GM18520 (cell line): Measurements from ENCODE around the gene SLC7A6OS.
A peak's percentile ranks its signal among the peaks of the same experiment; 100 is the strongest.
"Not testable (repeated sequence)": the region's sequence is repeated elsewhere in the genome, so short reads cannot be mapped to it uniquely, and the experiment has no call there.

Experiments used
- ATAC-seq: cut with Tn5 transposase; IDR thresholded peaks from one replicate; pipeline ENCODE4 v1.9.1; 2021; ENCODE audit not compliant: unreplicated experiment

Gene SLC7A6OS

DNA sequence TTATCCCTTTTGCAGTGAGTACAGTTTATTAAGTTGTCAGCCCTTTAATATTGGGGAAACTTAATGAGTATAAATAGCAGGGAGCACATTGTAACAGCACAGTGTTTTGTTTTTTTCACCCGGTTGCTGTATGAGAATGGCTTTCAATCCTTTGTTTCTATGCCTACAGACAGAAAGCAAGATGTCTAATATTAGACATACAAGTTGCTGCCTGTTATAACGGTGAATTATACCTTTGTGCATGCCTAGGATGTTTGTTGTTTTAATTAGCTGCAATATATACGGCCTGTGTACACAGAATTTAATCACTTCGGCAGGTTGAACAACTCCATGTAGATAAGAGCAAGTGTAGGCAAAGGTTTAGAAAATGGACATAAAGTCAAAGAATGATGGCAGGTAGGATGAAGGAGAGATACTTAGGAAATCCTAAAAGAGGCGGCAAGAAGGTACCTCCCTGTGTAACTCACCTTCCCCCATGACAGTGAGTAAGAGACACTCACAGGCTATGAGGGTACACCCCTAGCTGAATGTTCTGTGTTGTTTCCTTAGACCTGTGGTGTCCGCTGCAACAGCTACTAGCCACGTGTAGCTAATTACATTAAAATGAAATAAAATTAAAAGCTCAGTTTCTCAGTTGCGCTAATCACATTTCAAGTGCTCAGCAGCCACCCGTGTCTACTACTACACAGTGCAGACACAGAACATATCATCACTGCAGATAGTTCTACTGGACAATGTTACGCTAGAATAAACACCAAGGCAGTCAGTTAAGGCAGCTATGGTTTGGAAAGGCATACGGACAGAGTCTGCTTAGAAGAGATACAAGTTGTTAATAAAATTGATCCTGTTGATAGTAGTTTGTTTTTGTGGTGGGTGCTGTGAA is 10.9 kb downstream of the SLC7A6OS start:
- no peak for ATAC-seq

DNA sequence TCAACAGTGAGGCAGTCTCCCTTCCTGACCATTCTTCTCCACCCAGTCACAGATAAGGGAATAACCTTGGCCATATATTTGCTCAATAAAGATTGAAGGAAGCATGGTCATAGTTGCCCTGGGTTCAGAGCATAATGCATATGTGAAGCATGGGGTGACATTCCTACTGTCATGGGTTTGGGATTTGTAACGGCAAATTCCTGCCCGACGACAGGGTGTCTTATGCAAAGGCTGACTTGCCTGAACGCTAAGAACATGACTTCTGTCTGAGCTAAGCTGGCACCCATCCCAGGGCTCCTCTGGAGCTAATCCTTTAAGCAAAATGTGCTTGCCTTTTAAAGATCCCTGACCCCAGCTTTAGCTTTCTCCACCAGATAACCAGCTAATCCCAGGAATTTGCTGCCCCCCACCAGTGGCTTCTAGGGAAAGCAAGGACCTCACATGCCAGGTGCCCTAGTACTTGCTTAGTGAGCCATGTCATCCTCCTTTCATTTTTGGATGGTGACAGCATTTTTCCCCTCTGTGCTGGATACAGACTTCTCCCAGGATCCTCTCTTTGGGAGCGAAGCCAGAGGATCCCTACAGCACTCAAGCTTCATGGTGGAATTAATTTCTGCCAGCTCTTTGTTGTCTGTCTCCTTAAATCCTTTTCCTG is 11.7 kb downstream of the SLC7A6OS start:
- ATAC-seq, result no peak

DNA sequence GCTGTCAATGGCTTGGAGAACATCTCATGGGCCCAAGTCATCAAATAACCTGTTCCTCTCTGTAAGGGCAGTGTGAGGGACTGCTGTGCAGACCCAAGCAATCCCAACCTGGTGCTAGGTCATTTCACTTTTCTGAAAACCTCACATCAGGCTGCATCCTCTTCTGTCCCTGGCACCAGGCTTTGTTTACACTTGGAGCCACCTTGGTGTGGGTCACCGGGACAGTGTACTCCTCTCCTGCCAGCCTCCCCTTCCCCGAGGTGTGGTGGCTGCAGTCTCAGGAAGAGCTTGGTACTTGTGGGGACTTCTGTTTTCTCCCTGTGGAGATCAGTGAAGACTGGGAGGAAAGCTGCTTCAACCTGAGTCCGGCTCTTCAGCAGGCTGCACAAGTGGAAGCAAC is 12.4 kb downstream of the SLC7A6OS start:
- ATAC-seq, result no peak

DNA sequence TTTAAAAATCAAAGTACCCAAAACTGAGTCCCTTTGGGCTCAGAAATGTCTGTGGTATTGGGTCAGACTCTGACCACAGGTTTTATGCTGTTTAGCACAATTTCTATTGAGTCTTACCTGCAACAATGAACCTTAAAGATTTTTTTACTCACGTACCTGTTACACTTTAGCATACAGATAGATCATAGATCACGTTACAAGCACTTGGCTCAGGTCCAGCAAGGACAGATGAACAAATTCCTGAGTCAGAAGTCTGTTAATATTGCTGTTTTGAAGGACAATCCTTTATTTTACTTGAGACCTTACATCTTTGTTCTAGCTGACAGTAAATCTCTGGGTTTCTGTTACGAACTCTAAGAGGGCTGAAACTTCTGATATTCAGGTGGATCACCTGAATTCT is 12.8 kb downstream of the SLC7A6OS start:
- ATAC-seq, result no peak

DNA sequence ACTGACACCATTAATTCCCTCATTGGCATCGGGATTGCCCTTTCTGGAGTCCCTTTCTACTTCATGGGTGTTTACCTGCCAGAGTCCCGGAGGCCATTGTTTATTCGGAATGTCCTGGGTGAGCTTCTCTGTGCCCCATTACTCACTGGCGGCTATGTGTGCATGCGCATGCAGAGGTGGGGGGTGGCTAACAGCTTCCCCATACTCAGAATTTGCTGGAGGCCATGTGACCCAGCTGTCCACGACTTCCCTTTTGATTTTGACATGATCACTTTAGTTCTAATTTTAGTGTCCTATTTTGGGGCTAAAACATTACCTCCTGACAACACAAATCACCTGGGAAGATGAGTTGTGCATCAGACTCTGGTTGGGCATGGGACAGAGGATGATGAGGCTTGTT is 14.1 kb downstream of the SLC7A6OS start:
- no peak for ATAC-seq

DNA sequence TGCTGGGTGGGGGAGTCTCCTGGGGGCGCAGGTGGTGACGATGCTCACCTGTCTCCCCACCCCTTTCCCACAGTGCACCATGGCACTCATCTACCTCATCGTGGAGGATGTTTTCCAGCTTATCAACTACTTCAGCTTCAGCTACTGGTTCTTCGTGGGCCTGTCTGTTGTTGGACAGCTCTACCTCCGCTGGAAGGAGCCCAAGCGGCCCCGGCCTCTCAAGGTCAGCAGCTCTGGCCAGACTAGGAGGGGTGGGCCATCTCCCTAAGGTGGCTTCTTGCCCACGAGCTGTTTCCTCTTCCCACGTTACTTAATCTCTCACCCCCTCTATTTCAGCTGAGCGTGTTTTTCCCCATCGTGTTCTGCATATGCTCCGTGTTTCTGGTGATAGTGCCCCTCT is 14.5 kb downstream of the SLC7A6OS start:
- no peak for ATAC-seq

DNA sequence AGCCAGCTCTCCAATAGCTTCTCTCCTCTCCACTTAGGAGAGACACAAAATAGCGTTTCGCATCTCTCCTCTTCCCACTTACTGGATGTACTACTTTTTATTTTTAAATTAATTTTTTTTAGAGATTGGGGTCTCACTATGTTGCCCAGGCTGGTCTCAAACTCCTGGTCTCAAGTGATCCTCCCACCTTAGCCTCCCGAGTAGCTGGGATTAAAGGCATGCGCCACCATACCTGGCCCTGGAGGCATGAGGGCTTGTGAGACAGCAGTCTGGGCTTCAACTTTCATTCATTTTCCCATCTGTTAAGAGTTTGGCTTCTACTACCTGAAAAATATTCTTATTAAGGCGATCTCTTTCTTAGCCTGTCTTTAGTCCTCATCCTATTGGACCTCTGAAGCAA is 18.3 kb downstream of the SLC7A6OS start:
- no peak for ATAC-seq

DNA sequence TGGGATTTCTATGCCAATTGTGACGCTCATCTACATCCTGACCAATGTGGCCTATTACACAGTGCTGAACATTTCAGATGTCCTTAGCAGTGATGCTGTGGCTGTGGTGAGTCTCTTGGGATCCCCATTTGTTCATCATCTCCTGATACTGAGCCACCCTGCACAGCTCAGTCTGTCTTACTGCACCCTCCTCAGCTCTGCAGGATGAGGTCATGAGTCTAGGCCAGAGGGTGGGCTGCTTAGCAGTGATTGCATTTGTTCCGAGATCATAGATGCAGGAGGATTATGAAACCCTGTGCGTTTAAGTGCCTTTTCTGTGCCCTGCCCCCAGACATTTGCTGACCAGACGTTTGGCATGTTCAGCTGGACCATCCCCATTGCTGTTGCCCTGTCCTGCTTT is 19.5 kb downstream of the SLC7A6OS start:
- ATAC-seq, result no peak

DNA sequence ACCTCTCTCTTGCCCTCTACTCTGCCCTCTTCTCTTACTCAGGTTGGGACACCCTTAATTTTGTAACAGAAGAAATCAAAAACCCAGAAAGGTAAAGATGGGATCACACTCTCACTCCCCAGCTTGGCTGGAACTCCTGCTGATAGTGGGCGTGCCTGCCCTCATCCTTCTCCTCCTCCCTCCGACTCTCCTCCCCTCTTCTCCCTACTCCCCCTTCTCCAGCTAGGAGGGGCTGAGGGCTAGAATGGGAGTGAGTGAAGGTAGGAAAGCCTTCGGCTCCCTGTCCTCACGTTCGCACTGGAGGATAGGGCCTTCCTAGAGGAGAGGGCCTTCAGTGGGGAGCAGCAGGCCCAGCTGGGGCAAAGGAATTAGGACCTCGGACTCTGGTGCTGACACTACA is 20.3 kb downstream of the SLC7A6OS start:
- ATAC-seq, result no peak

DNA sequence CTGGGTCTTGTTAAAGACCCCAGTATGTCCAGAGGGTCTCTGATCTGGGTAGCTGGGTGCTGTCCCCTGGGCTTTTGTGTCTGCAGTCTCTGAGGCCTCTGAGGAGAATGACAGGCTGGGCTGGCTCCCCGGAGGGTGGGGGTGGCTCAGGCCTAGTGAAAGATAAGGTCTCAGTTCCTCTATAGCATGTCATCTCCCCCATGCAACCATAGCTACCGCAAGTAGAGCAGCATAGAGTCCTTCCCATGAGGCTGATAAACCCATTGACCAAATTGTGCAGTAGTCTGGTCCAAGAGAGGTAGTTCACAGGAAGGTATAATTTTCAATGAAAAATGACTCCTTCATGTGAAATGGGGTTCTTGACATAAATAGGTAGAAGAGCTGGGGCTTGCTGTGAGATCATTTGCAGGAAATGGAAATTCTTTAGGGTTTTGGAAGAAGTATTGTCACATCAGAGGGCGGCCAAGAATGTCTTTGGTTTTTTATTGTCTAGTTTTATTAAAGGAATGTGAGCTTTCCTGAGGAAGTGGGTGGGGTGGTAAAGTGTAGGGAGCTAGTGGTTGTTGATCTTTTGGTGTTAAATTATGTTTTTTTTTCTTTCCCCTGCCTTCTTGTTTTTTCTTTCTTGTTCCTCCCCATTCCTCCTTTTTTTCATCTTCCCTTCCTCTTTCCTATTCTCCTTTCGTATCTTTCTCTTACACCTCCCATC is 21.0 kb downstream of the SLC7A6OS start:
- ATAC-seq, result peak; percentile 52

DNA sequence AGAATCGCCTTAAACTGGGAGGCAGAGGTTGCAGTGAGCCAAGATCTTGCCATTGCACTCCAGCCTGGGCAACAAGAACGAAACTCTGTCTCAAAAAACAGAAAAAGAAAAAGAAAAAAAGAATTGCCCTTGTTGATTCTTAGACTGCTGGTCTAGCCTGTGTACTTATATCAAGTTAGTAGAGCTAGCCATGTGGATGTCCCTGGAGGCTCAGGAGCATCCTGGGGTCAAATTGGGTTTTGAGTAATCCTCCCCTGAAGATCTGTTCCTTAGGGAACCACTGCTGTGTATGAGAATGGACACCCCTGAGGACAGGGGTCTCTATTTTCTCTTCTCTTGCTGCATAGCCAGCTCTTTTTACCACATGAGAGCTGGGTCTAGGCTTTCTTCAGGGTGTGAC is 21.5 kb downstream of the SLC7A6OS start:
- ATAC-seq, result no peak

DNA sequence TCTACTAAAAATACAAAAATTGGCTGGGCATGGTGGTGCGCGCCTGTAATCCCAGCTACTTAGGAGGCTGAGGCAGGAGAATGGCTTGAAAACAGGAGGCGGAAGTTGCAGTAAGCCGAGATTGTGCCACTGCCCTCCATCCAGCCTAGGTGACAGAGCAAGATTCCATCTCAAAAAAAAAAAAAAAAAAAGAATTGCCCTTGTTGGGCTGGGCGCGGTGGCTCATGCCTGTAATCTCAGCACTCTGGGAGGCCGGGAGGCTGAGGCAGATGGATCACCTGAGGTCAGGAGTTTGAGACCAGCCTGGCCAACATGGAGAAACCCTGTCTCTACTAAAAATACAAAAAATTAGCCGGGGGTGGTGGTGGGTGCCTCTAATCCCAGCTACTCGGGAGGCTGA is 21.9 kb downstream of the SLC7A6OS start:
- ATAC-seq, result not testable (repeated sequence)

DNA sequence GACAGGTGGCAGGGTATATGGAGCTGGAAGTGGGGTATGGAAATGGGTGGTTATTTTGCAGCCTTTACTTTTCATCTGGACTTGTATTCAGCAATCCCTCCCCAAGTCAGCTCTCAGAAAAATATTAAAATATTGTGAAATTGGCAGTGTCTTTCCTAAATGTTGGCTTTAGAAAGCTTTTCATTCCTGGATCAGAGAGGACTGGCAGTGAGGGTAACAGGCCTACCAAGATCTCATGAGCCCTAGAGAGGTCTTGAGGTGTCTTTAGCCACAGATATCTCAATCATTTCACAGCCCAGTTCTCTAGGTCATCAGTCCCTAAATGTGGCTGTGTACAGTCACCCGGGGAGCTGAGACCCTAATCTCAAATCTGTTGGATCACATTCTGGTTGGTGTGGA is 22.5 kb downstream of the SLC7A6OS start:
- no peak for ATAC-seq

DNA sequence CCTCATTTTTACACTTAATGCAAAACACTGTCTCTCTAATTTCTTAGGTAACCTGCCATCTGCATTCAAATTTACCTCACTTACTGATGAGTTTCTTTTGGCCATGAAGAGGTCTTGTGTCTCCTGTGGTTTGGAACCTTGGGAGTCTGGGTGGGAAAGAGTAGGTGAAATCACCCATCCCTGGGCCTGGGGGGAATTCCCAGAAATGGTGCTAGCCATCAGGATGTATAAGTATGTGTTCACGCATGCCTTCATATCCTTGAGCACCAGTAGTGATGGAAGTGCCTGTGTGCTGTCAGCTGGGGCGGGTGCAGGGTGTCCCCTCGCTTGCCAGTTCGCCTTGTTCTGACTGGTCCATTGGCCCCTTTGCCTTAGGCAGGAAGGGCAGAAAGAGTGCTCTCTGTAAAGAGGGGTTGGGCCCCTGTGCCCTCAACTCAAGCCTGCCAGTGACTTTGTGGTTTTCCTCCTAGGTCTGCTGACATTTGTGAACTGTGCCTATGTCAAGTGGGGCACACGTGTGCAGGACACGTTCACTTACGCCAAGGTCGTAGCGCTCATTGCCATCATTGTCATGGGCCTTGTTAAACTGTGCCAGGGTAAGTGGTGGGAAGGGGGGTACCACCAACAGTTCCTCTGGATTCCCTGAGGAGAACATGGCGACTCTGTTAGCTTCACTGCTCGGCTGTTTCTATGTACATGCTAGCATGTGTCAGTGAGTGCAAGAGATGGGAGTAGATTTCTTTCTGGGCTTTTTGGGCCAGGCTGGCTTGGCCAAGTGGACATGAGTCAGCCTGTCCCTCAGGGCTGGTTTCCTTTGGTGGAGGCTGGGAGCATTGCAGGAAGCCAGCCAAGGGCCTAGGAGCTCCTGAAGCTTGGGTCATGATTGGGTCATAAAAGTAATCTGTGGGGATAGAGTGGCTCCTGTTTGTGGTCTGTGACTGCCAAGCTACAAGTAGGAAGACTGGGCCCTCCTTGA is 23.2 kb downstream of the SLC7A6OS start:
- no peak for ATAC-seq

DNA sequence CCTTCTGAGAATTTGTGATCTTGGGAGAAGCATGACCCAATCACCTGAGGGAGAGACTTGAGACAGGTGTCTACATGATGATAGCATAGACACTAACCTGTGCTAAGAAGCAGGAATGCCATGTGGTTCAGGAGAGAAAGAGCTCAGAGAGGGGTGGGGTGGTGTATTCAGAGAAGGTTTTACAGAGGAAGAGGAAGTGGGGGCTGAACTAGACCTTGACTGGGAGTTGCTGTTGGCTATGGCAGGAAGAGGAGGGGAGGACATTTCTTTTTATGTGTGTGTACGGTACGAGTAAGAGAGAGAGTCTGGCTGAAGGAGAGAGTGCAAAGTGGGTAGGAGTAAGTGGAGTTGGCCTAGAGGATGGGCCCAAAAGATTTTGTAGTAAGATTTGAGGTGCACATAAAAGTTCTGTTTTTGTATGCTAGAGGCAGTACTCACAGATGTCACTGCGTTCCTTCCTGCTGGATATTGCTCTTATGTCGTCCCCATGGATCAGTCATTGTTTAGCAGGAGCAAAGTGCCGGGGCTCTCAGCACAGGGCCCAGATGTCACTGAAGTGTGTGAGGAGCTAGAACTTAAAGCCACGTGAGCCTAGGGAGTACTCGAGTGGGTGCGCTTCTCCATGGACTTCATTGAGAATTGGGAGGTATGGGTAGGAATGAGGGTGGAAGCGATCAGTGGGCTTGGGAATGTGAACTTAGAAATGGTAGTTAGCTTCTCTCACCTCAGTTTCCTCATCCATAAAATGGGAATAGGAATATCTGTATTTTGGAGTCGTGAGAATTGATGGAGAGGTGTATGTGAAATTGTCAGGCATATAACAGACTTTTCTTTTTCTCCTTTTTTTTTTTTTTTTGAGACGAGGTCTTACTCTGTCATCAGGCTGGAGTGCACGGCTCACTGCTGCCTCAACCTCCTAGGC is 24.3 kb downstream of the SLC7A6OS start:
- no peak for ATAC-seq

DNA sequence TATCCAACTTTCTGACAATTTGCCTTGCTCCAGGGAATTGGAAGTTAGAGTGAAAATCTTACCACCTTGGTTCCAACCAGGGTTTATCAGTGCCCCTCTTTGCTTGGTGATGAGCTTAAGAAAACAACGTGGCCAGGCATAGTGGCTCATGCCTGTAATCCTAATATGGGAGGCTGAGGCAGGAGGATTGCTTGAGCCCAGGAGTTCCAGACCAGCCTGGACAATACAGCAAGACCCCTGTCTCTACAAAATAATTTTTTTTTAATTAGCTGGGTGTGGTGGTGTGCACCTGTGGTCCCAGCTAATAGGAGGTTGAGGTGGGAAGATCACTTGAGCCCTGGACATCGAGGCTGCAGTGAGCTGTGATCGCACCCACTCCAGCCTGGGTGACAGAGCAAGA is 25.1 kb downstream of the SLC7A6OS start:
- no peak for ATAC-seq

DNA sequence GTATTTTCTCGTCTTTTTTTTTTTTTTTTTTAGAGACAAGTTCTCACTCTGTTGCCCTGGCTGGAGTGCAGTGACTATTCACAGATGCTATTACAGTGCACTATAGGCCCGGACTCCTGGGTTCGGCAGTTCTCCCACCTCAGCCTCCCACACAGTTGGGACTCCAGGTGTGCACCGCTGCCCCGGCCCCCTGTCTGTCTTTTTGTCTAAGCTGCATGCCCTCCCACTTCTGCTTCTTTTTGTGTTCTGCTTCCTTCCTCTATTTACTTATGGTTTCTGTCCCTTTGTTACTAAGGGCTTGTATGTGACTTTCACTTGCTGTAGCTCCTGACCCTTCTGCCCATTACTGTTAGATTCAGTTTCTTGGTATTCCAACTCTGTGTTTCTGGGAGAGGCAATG is 25.9 kb downstream of the SLC7A6OS start:
- ATAC-seq, result peak; percentile 42

DNA sequence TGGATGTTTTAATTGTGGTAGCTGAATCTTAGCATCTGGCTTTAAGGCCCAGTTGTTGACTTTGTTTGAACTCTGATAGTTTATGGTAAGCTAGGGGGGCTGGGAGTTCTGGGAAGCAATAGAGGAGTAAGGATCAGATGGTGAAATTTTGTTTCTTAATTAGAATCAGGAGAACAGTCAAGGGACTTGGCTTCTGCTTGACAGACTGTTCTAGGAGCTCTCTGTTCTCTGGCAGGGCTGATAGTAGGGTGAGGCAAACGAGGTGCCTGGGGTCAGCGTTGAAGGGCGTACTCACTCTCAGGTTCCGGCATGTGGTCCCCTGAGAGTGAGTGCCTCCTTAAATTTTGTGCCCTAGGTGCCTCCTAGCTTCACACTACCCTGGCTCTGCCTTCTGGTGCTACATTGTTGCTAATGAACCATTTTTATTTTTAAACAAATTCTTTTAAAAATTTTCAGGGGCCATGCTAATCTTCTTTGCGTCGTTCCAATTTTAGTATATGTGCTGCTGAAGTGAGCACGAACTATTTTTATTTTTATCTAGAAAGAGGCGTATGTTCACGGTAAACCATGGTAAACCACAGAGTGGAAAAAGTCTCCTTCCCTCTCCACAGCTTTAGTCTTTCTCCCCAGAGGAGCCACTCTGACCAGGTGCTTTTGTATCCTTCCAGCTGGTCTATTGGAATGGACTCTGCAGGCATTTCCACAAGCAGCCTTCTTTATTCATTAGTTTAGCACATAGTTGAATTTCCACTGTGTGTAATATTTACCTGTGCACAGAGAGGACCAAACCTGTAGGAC is 26.7 kb downstream of the SLC7A6OS start:
- no peak for ATAC-seq

DNA sequence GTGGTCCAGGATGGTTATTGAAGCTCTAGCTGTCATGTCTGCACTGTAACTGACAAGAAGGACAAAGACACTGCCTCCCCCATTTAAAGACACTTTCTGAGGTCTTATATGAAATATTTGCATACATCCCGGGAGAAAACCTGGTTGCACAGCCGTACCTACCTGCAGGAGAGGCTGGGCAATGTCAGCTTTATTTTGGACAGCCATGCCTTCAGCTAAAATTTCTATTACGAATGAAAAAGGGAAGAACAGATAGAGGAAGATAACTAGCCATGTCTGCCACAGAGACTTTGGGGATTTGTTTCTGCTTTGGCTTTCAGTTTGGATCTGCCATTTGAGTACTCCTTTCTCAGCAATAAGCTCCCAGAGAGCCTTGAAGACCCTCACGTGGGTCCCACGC is 27.4 kb downstream of the SLC7A6OS start:
- no peak for ATAC-seq
